Endometrium (tissue), 2 donors: ENCODE data around the gene CHMP3.
"Not testable (repeated sequence)": the region's sequence is repeated elsewhere in the genome, so short reads cannot be mapped to it uniquely, and the experiment has no call there.

ENCODE experiments used
- FAIRE-seq: peaks from 2 replicates; lab custom pipeline; 2012; peaks lifted over from hg19 to GRCh38; lab: Jason Lieb, UNC
- donor health status: control.
- donor health status: control.

CHMP3 gene

GRCh38 chr2:86562922-86563649 lies at the start of gene CHMP3:
Gene CHMP3 (minus strand): TSS chr2:86563443. CDS start chr2:86563348, 95 bp downstream.
- peak; percentile 70 for FAIRE-seq

GRCh38 chr2:86610871-86611270 lies 47.6 kb upstream of the CHMP3 start:
- no peak for FAIRE-seq

- no peak for FAIRE-seq
Observed at GRCh38 chr2:86608832-86609410, 45.7 kb upstream of the CHMP3 start.

- no peak for FAIRE-seq
Observed at GRCh38 chr2:86603905-86604304, 40.7 kb upstream of the CHMP3 start.

GRCh38 chr2:86598966-86599365 lies 35.7 kb upstream of the CHMP3 start:
- no peak for FAIRE-seq

- no peak for FAIRE-seq
Observed at GRCh38 chr2:86596118-86596517, 32.9 kb upstream of the CHMP3 start.

- FAIRE-seq, result no peak
Observed at GRCh38 chr2:86593266-86593665, 30.0 kb upstream of the CHMP3 start.

- FAIRE-seq, result no peak
Observed at GRCh38 chr2:86592547-86593230, 29.4 kb upstream of the CHMP3 start.

- not testable (repeated sequence) for FAIRE-seq
Observed at GRCh38 chr2:86589701-86590100, 26.5 kb upstream of the CHMP3 start.

GRCh38 chr2:86584151-86584913 lies 21.1 kb upstream of the CHMP3 start:
- FAIRE-seq, result no peak

GRCh38 chr2:86580560-86580959 lies 17.3 kb upstream of the CHMP3 start:
- no peak for FAIRE-seq

- no peak for FAIRE-seq
Observed at GRCh38 chr2:86577817-86578456, 14.7 kb upstream of the CHMP3 start.

GRCh38 chr2:86570059-86570458 lies 6.8 kb upstream of the CHMP3 start:
- no peak for FAIRE-seq

- no peak for FAIRE-seq
Observed at GRCh38 chr2:86566821-86567190, 3.6 kb upstream of the CHMP3 start.

GRCh38 chr2:86566158-86566820 lies 3.0 kb upstream of the CHMP3 start:
- FAIRE-seq, result no peak

- FAIRE-seq, result no peak
Observed at GRCh38 chr2:86563650-86564061, 413 bp upstream of the CHMP3 start.

- FAIRE-seq, result no peak
Observed at GRCh38 chr2:86562485-86562921, 740 bp downstream of the CHMP3 start.

GRCh38 chr2:86557836-86558235 lies 5.4 kb downstream of the CHMP3 start:
- no peak for FAIRE-seq

- FAIRE-seq, result no peak
Observed at GRCh38 chr2:86556508-86556907, 6.7 kb downstream of the CHMP3 start.

- FAIRE-seq, result no peak
Observed at GRCh38 chr2:86552889-86553288, 10.4 kb downstream of the CHMP3 start.

- not testable (repeated sequence) for FAIRE-seq
Observed at GRCh38 chr2:86549963-86550725, 13.1 kb downstream of the CHMP3 start.
